ENCODE results near the gene SVIL.

The SVIL gene

GRCh38 chr10:29437871-29438270 lies 196.9 kb downstream of the SVIL start:
- H3K4me3 Mint-ChIP-seq = no peak overlapping the region

GRCh38 chr10:29435809-29436501 lies 198.8 kb downstream of the SVIL start:
- peaks cover 5% of the 10 kb centered on the region for H3K27me3 Mint-ChIP-seq (ENCODE audit: low read depth, poor library complexity)
- H3K4me1 Mint-ChIP-seq = no peaks in the 10 kb centered on the region
- no peak overlapping the region for H3K27ac Mint-ChIP-seq
- H3K4me3 Mint-ChIP-seq = no peak overlapping the region
- H3K36me3 Mint-ChIP-seq (ENCODE audit: low read depth) = peaks cover 5% of the 10 kb centered on the region
- no peak for TF ChIP-seq CTCF (IDR thresholded peaks at IDR 0.05)
- no peak for DNase-seq
- H3K9me3 Mint-ChIP-seq = peaks cover 38% of the 10 kb centered on the region

More at GRCh38 chr10:29437871-29438270, 196.9 kb downstream of the SVIL start:
- Mint-ChIP-seq H3K27ac (no peak overlapping the region), H3K4me1 (no peaks in the 10 kb centered on the region), H3K9me3 (peaks cover 38% of the 10 kb centered on the region), H3K27me3 (ENCODE audit: low read depth, poor library complexity) (no peaks in the 10 kb centered on the region), H3K36me3 (ENCODE audit: low read depth) (peaks cover 5% of the 10 kb centered on the region)
- DNase-seq = no peak
- no peak for TF ChIP-seq CTCF (IDR thresholded peaks at IDR 0.05)

- peaks cover 4% of the 10 kb centered on the region for H3K36me3 Mint-ChIP-seq (ENCODE audit: low read depth)
- no peak overlapping the region for H3K4me3 Mint-ChIP-seq
- DNase-seq = no peak
- H3K4me1 Mint-ChIP-seq = no peaks in the 10 kb centered on the region
- H3K9me3 Mint-ChIP-seq = peaks cover 28% of the 10 kb centered on the region
- peaks cover 6% of the 10 kb centered on the region for H3K27me3 Mint-ChIP-seq (ENCODE audit: low read depth, poor library complexity)
- no peak for TF ChIP-seq CTCF (IDR thresholded peaks at IDR 0.05)
- no peak overlapping the region for H3K27ac Mint-ChIP-seq
Measured at GRCh38 chr10:29434111-29434510, 200.7 kb downstream of the SVIL start.

GRCh38 chr10:29431711-29432110 lies 203.1 kb downstream of the SVIL start:
- TF ChIP-seq CTCF (IDR thresholded peaks at IDR 0.05) = no peak
- DNase-seq = no peak
- peaks cover 9% of the 10 kb centered on the region for H3K27me3 Mint-ChIP-seq (ENCODE audit: low read depth, poor library complexity)
- H3K36me3 Mint-ChIP-seq (ENCODE audit: low read depth) = no peaks in the 10 kb centered on the region
- H3K27ac Mint-ChIP-seq = no peak overlapping the region
- H3K9me3 Mint-ChIP-seq = peaks cover 12% of the 10 kb centered on the region
- no peak overlapping the region for H3K4me3 Mint-ChIP-seq
- H3K4me1 Mint-ChIP-seq = no peaks in the 10 kb centered on the region

DNA sequence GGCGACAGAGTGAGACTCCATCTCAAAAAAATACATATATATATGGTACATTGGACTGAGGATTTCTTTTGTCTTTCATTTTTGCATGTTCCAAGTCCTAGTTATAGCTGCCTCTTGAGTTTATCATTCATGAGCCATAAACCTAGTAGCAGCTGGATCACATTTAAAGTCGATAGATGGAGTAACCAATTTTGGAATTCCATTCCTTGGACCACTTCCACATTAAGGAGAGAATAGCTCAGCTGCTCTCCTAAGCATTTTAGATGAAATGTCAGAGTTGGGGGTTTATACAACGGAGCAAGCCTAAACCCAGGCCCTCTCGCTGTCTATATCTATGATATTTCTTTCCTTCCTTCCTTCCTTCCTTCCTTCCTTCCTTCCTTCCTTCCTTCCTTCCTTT lies 204.7 kb downstream of the SVIL start:
- H3K27ac Mint-ChIP-seq = no peak overlapping the region
- H3K9me3 Mint-ChIP-seq = no peaks in the 10 kb centered on the region
- no peak overlapping the region for H3K4me3 Mint-ChIP-seq
- H3K36me3 Mint-ChIP-seq (ENCODE audit: low read depth) = no peaks in the 10 kb centered on the region
- H3K4me1 Mint-ChIP-seq = no peaks in the 10 kb centered on the region
- TF ChIP-seq CTCF (IDR thresholded peaks at IDR 0.05) = no peak
- peaks cover 9% of the 10 kb centered on the region for H3K27me3 Mint-ChIP-seq (ENCODE audit: low read depth, poor library complexity)
- DNase-seq = no peak

DNA sequence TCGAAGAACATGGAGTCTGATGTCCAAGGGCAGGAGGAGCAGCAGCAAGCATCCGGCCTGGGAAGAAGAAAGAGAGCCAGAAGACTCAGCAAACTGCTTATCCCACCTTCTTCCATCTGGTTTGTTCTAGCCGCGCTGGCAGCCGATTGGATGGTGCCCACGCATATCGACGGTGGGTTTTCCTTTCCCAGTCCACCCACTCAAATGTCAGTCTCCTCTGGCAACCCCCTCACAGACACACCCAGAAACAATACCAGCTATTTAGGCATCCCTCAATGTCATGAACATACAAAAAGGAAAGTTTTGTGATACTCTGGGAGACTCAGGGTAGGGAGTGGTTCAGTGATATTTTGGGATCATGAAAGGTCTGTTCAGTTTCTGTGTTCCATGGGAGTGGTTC lies 206.3 kb downstream of the SVIL start:
- Mint-ChIP-seq H3K27me3 (ENCODE audit: low read depth, poor library complexity) (peaks cover 9% of the 10 kb centered on the region), H3K4me3 (no peak overlapping the region), H3K9me3 (peaks cover 3% of the 10 kb centered on the region), H3K27ac (no peak overlapping the region), H3K36me3 (ENCODE audit: low read depth) (no peaks in the 10 kb centered on the region), H3K4me1 (no peaks in the 10 kb centered on the region)
- no peak for DNase-seq
- TF ChIP-seq CTCF (IDR thresholded peaks at IDR 0.05) = no peak

Data from nephron progenitor cell (in vitro differentiated cells).